Gastroesophageal sphincter (tissue), 3 donors: ENCODE data around the gene ADRM1.

Experiments used
- CTCF ChIP-seq, 4 experiments: fragments of 200-600 bp in 2 of 4; fragments of 450-650 bp in 2 of 4; sonication (generic) in 1 of 4; IDR thresholded peaks; one replicate each; pipeline ENCODE4 v1.5.1; 2017 to 2019; ENCODE audit warnings: antibody characterized with exemption in 4 of 4, mild to moderate bottlenecking in 2 of 4, moderate library complexity in 2 of 4
- EP300 ChIP-seq: sonication (generic); formaldehyde crosslinking; IDR thresholded peaks from one replicate; pipeline ENCODE4 v1.6.1; 2017; ENCODE audit warnings: antibody characterized with exemption, mild to moderate bottlenecking
- POLR2A ChIP-seq, 2 donors: fragments of 450-650 bp; IDR thresholded peaks; one replicate each; pipeline ENCODE4 v1.6.1; 2017; ENCODE audit warnings: antibody characterized with exemption in 2 of 2, mild to moderate bottlenecking in 2 of 2, moderate library complexity in 1 of 2
- POLR2AphosphoS5 ChIP-seq: sonication (generic); formaldehyde crosslinking; IDR thresholded peaks from one replicate; pipeline ENCODE4 v1.6.1; 2017; ENCODE audit warnings: antibody characterized with exemption

- TF ChIP-seq CTCF (IDR thresholded peaks at IDR 0.05) (no peak), EP300 (no peak), POLR2AphosphoS5 (no peak), POLR2A (IDR thresholded peaks at IDR 0.05) (no peak)
Observed at GRCh38 chr20:62329389-62330377, 26.9 kb downstream of the ADRM1 start.
